Stimulated activated naive CD8-positive, alpha-beta T cell treated with anti-CD3 and anti-CD28 coated beads, Interleukin-15, Interleukin-2, amounts not matched to agents 100 ng/mL and 50 ng/mL, for 24 hours (primary cell): ENCODE data around the gene STARD13.

Experiments
- H3K27ac Mint-ChIP-seq: one replicate; pipeline ENCODE4 v1.8.0; 2021; ENCODE audit warnings: mild to moderate bottlenecking, mixed read lengths
- H3K27me3 Mint-ChIP-seq: one replicate; pipeline ENCODE4 v1.8.0; 2021; ENCODE audit warnings: mixed read lengths
- H3K36me3 Mint-ChIP-seq: one replicate; pipeline ENCODE4 v1.8.0; 2021; ENCODE audit warnings: low read depth, mixed read lengths
- H3K4me1 Mint-ChIP-seq: one replicate; pipeline ENCODE4 v1.8.0; 2021; ENCODE audit warnings: low read depth, mixed read lengths
- H3K4me3 Mint-ChIP-seq: one replicate; pipeline ENCODE4 v1.8.0; 2021; ENCODE audit warnings: mild to moderate bottlenecking, mixed read lengths
- H3K9me3 Mint-ChIP-seq: one replicate; pipeline ENCODE4 v1.8.0; 2021; ENCODE audit warnings: mixed read lengths

Gene STARD13

GRCh38 chr13:33275916-33276315 lies 9.6 kb downstream of the STARD13 start:
- Mint-ChIP-seq H3K27ac (no peak overlapping the region), H3K36me3 (no peaks in the 10 kb centered on the region), H3K4me3 (no peak overlapping the region)

GRCh38 chr13:33274264-33274663 lies 11.3 kb downstream of the STARD13 start:
- no peaks in the 10 kb centered on the region for H3K9me3 Mint-ChIP-seq
- H3K27ac Mint-ChIP-seq, result no peak overlapping the region
- no peak overlapping the region for H3K4me3 Mint-ChIP-seq
- no peaks in the 10 kb centered on the region for H3K36me3 Mint-ChIP-seq
- H3K27me3 Mint-ChIP-seq, result peaks cover 5% of the 10 kb centered on the region
- H3K4me1 Mint-ChIP-seq, result no peaks in the 10 kb centered on the region

More at GRCh38 chr13:33275916-33276315, 9.6 kb downstream of the STARD13 start:
- Mint-ChIP-seq H3K4me1 (no peaks in the 10 kb centered on the region), H3K9me3 (no peaks in the 10 kb centered on the region), H3K27me3 (peaks cover 13% of the 10 kb centered on the region)

GRCh38 chr13:33272531-33273124 lies 12.9 kb downstream of the STARD13 start:
- H3K4me1 Mint-ChIP-seq, result no peaks in the 10 kb centered on the region
- H3K27me3 Mint-ChIP-seq, result no peaks in the 10 kb centered on the region
- H3K4me3 Mint-ChIP-seq, result no peak overlapping the region
- H3K9me3 Mint-ChIP-seq, result no peaks in the 10 kb centered on the region
- H3K27ac Mint-ChIP-seq, result no peak overlapping the region
- no peaks in the 10 kb centered on the region for H3K36me3 Mint-ChIP-seq

GRCh38 chr13:33271759-33272158 lies 13.8 kb downstream of the STARD13 start:
- Mint-ChIP-seq H3K9me3 (no peaks in the 10 kb centered on the region), H3K4me1 (no peaks in the 10 kb centered on the region), H3K4me3 (no peak overlapping the region), H3K36me3 (no peaks in the 10 kb centered on the region), H3K27ac (no peak overlapping the region), H3K27me3 (no peaks in the 10 kb centered on the region)

GRCh38 chr13:33270895-33271538 lies 14.5 kb downstream of the STARD13 start:
- Mint-ChIP-seq H3K27ac (no peak overlapping the region), H3K9me3 (no peaks in the 10 kb centered on the region), H3K36me3 (no peaks in the 10 kb centered on the region), H3K4me3 (no peak overlapping the region), H3K27me3 (no peaks in the 10 kb centered on the region), H3K4me1 (no peaks in the 10 kb centered on the region)

GRCh38 chr13:33265607-33266006 lies 19.9 kb downstream of the STARD13 start:
- H3K9me3 Mint-ChIP-seq, result no peaks in the 10 kb centered on the region
- no peaks in the 10 kb centered on the region for H3K4me1 Mint-ChIP-seq
- H3K36me3 Mint-ChIP-seq, result no peaks in the 10 kb centered on the region
- H3K27me3 Mint-ChIP-seq, result no peaks in the 10 kb centered on the region
- H3K27ac Mint-ChIP-seq, result no peak overlapping the region
- H3K4me3 Mint-ChIP-seq, result no peak overlapping the region

GRCh38 chr13:33265133-33265532 lies 20.4 kb downstream of the STARD13 start:
- Mint-ChIP-seq H3K9me3 (no peaks in the 10 kb centered on the region), H3K27ac (no peak overlapping the region), H3K27me3 (peaks cover 2% of the 10 kb centered on the region), H3K36me3 (no peaks in the 10 kb centered on the region), H3K4me1 (no peaks in the 10 kb centered on the region), H3K4me3 (no peak overlapping the region)

GRCh38 chr13:33264620-33264978 lies 21.0 kb downstream of the STARD13 start:
- Mint-ChIP-seq H3K9me3 (no peaks in the 10 kb centered on the region), H3K36me3 (no peaks in the 10 kb centered on the region), H3K4me1 (no peaks in the 10 kb centered on the region), H3K4me3 (no peak overlapping the region), H3K27me3 (peaks cover 3% of the 10 kb centered on the region), H3K27ac (no peak overlapping the region)

GRCh38 chr13:33263976-33264619 lies 21.5 kb downstream of the STARD13 start:
- Mint-ChIP-seq H3K9me3 (no peaks in the 10 kb centered on the region), H3K27ac (no peak overlapping the region), H3K4me1 (no peaks in the 10 kb centered on the region), H3K4me3 (no peak overlapping the region), H3K36me3 (no peaks in the 10 kb centered on the region), H3K27me3 (peaks cover 3% of the 10 kb centered on the region)

- Mint-ChIP-seq H3K27me3 (peaks cover 3% of the 10 kb centered on the region), H3K4me1 (no peaks in the 10 kb centered on the region), H3K4me3 (no peak overlapping the region), H3K9me3 (no peaks in the 10 kb centered on the region), H3K36me3 (no peaks in the 10 kb centered on the region), H3K27ac (no peak overlapping the region)
These were observed 22.1 kb downstream of the STARD13 start for GRCh38 chr13:33263484-33263883.

GRCh38 chr13:33262997-33263396 lies 22.6 kb downstream of the STARD13 start:
- H3K27ac Mint-ChIP-seq, result no peak overlapping the region
- no peaks in the 10 kb centered on the region for H3K36me3 Mint-ChIP-seq
- peaks cover 3% of the 10 kb centered on the region for H3K27me3 Mint-ChIP-seq
- H3K9me3 Mint-ChIP-seq, result no peaks in the 10 kb centered on the region
- no peaks in the 10 kb centered on the region for H3K4me1 Mint-ChIP-seq
- no peak overlapping the region for H3K4me3 Mint-ChIP-seq

GRCh38 chr13:33262594-33262993 lies 23.0 kb downstream of the STARD13 start:
- Mint-ChIP-seq H3K9me3 (no peaks in the 10 kb centered on the region), H3K36me3 (no peaks in the 10 kb centered on the region), H3K27ac (no peak overlapping the region), H3K4me3 (no peak overlapping the region), H3K4me1 (no peaks in the 10 kb centered on the region), H3K27me3 (peaks cover 3% of the 10 kb centered on the region)

- Mint-ChIP-seq H3K27me3 (peaks cover 3% of the 10 kb centered on the region), H3K27ac (no peak overlapping the region), H3K4me3 (no peak overlapping the region), H3K4me1 (no peaks in the 10 kb centered on the region), H3K9me3 (no peaks in the 10 kb centered on the region), H3K36me3 (no peaks in the 10 kb centered on the region)
These were observed 23.5 kb downstream of the STARD13 start for GRCh38 chr13:33262062-33262487.

GRCh38 chr13:33261387-33262061 lies 24.0 kb downstream of the STARD13 start:
- no peak overlapping the region for H3K4me3 Mint-ChIP-seq
- no peak overlapping the region for H3K27ac Mint-ChIP-seq

More at GRCh38 chr13:33261387-33262061, 24.0 kb downstream of the STARD13 start:
- no peaks in the 10 kb centered on the region for H3K9me3 Mint-ChIP-seq
- H3K36me3 Mint-ChIP-seq, result no peaks in the 10 kb centered on the region
- H3K4me1 Mint-ChIP-seq, result no peaks in the 10 kb centered on the region
- peaks cover 3% of the 10 kb centered on the region for H3K27me3 Mint-ChIP-seq
